IMR-90 (cell line): ENCODE data around the gene NTPCR. TPM values are rescaled to one million over a fixed set of nuclear protein-coding genes. Genes with fewer than 3 reads are reported as not detected.

Experiments used
- ATAC-seq: fragments of 200-7000 bp; cut with Tn5 transposase; 2 replicates; pipeline ENCODE4 v1.9.1; 2020; ENCODE audit warnings: low read depth, mild to moderate bottlenecking, moderate library complexity
- BruUV-seq: library from RNA; stranded (reverse); fragments of 400-500 nt; replicated peaks from 2 replicates; lab custom pipeline; 2021; lab: Mats Ljungman, UMichigan
- CTCF ChIA-PET: fragments of 300-600 bp; formaldehyde crosslinking; extraction: SDS; loops from one replicate; lab custom pipeline; 2021; ENCODE audit warnings: antibody characterized with exemption; lab: Yijun Ruan, JAX
- POLR2A ChIA-PET: fragments of 300-600 bp; sonication (Branson Sonifier 250); formaldehyde crosslinking; loops from one replicate; lab custom pipeline; 2022; ENCODE audit warnings: antibody characterized with exemption; ENCODE audit not compliant: unreplicated experiment; lab: Charles Lee
- DNase-seq: peaks from one replicate; pipeline ENCODE4 v3.0.0; 2013
- H2AFZ ChIP-seq: replicated peaks from 2 replicates; pipeline ENCODE3; 2013; ENCODE audit warnings: low read length, mild to moderate bottlenecking; ENCODE audit not compliant: poor library complexity
- H2AK5ac ChIP-seq: 2 replicates; pipeline ENCODE4 v1.6.1; 2013; ENCODE audit warnings: low read depth, low read length, inconsistent platforms
- H2AK9ac ChIP-seq: replicated peaks from 2 replicates; pipeline ENCODE3; 2013; ENCODE audit warnings: mild to moderate bottlenecking, low read depth, low read length, moderate library complexity; ENCODE audit not compliant: poor library complexity
- H2BK120ac ChIP-seq: 2 replicates; pipeline ENCODE4 v1.6.1; 2013; ENCODE audit warnings: low read depth, low read length, inconsistent platforms
- H2BK15ac ChIP-seq: 3 replicates; pipeline ENCODE4 v1.6.1; 2013; ENCODE audit warnings: low read depth, low read length, inconsistent platforms
- H2BK20ac ChIP-seq: 2 replicates; pipeline ENCODE4 v1.6.1; 2013; ENCODE audit warnings: low read depth, mild to moderate bottlenecking, inconsistent platforms, low read length, moderate library complexity
- H2BK5ac ChIP-seq: 2 replicates; pipeline ENCODE4 v1.6.1; 2013; ENCODE audit warnings: mild to moderate bottlenecking, low read depth, low read length, inconsistent platforms; ENCODE audit not compliant: poor library complexity, severe bottlenecking
- H3K14ac ChIP-seq: replicated peaks from 2 replicates; pipeline ENCODE4 v1.6.1; 2013; ENCODE audit warnings: low read depth, low read length, inconsistent platforms
- H3K18ac ChIP-seq: 2 replicates; pipeline ENCODE4 v1.6.1; 2013; ENCODE audit warnings: low read depth, low read length, control low read depth
- H3K23ac ChIP-seq: 2 replicates; pipeline ENCODE4 v1.6.1; 2013; ENCODE audit warnings: low read depth, low read length, inconsistent platforms
- H3K27ac ChIP-seq: 2 replicates; pipeline ENCODE4 v1.5.1; 2013; ENCODE audit warnings: mild to moderate bottlenecking, control low read depth, low read length; ENCODE audit not compliant: insufficient read depth
- H3K27me3 ChIP-seq: 2 replicates; pipeline ENCODE4 v1.6.1; 2013; ENCODE audit warnings: low read length; ENCODE audit not compliant: control insufficient read depth, insufficient read depth
- H3K36me3 ChIP-seq: 2 replicates; pipeline ENCODE4 v1.6.1; 2013; ENCODE audit warnings: low read length, mixed read lengths; ENCODE audit not compliant: control insufficient read depth, insufficient read depth
- H3K4ac ChIP-seq: 2 replicates; pipeline ENCODE4 v1.6.1; 2013; ENCODE audit warnings: low read depth, low read length, inconsistent platforms
- H3K4me1 ChIP-seq: 2 replicates; pipeline ENCODE4 v1.6.1; 2013; ENCODE audit warnings: low read length, mixed read lengths; ENCODE audit not compliant: control insufficient read depth, insufficient read depth
- H3K4me2 ChIP-seq: 2 replicates; pipeline ENCODE4 v1.6.1; 2013; ENCODE audit warnings: low read depth, mild to moderate bottlenecking, control low read depth, low read length, moderate library complexity
- H3K4me3 ChIP-seq: 2 replicates; pipeline ENCODE4 v1.5.1; 2013; ENCODE audit warnings: low read depth, mild to moderate bottlenecking, control low read depth, low read length, moderate library complexity; ENCODE audit not compliant: insufficient read depth
- H3K56ac ChIP-seq: 2 replicates; pipeline ENCODE4 v1.6.1; 2013; ENCODE audit warnings: low read length, inconsistent platforms; ENCODE audit not compliant: insufficient read depth; ENCODE audit errors: extremely low read depth
- H3K79me1 ChIP-seq, 2 experiments: 2 replicates each; pipeline ENCODE4 v1.6.1; 2013; ENCODE audit warnings: low read length in 2 of 2, inconsistent platforms in 1 of 2, low read depth in 1 of 2
- H3K9ac ChIP-seq: 2 replicates; pipeline ENCODE4 v1.6.1; 2013; ENCODE audit warnings: low read depth, low read length, control low read depth
- H3K9me1 ChIP-seq: 2 replicates; pipeline ENCODE4 v1.6.1; 2013; ENCODE audit warnings: low read length, inconsistent platforms; ENCODE audit not compliant: insufficient read depth
- H3K9me3 ChIP-seq: 2 replicates; pipeline ENCODE4 v1.6.1; 2013; ENCODE audit warnings: low read length; ENCODE audit not compliant: control insufficient read depth, insufficient read depth
- H4K20me1 ChIP-seq: 2 replicates; pipeline ENCODE4 v1.6.1; 2013; ENCODE audit warnings: low read length, inconsistent platforms; ENCODE audit not compliant: insufficient read depth
- H4K5ac ChIP-seq: 2 replicates; pipeline ENCODE4 v1.6.1; 2013; ENCODE audit warnings: mild to moderate bottlenecking, low read depth, low read length, control low read depth
- H4K8ac ChIP-seq, 2 experiments: 2 replicates each; pipeline ENCODE4 v1.6.1; 2013; ENCODE audit warnings: low read depth in 2 of 2, low read length in 2 of 2, control low read depth in 1 of 2, inconsistent platforms in 1 of 2
- H4K91ac ChIP-seq: 2 replicates; pipeline ENCODE4 v1.6.1; 2013; ENCODE audit warnings: low read depth, low read length, inconsistent platforms; ENCODE audit not compliant: insufficient read depth
- CTCF ChIP-seq: conservative IDR thresholded peaks from 2 replicates; pipeline ENCODE4 v1.5.1; 2012; ENCODE audit warnings: mild to moderate bottlenecking, low read depth, low read length, improper control_type of control experiment
- RCOR1 ChIP-seq: IDR thresholded peaks from 2 replicates; pipeline ENCODE4 v1.6.1; 2012; ENCODE audit warnings: mild to moderate bottlenecking, low read length, improper control_type of control experiment; ENCODE audit not compliant: insufficient replicate concordance
- WGBS, 2 experiments: methylation state at CpG; one replicate each; pipeline versions ENCODE4 v1.1.5 to v1.1.7; 2013; ENCODE audit warnings: missing lambda C conversion rate in 2 of 2; ENCODE audit not compliant: insufficient read length in 1 of 2; ENCODE audit errors: extremely low coverage in 2 of 2; 5-methylcytosine and 5-hydroxymethylcytosine counted together
- dilution Hi-C: fragments of 300-500 bp; cut with HindIII; formaldehyde crosslinking; loops from one replicate; pipeline ENCODE4 v1.14.3; 2018; ENCODE audit warnings: low sequenced_read_pairs; ENCODE audit not compliant: unreplicated experiment
- in situ Hi-C: fragments of 300-500 bp; cut with MboI; formaldehyde crosslinking; loops from 3 replicates; pipeline ENCODE4 v1.14.3; 2019; ENCODE audit warnings: low sequenced_read_pairs, inconsistent platforms, mixed read lengths
- intact Hi-C: fragments of 100-400 bp; cut with micrococcal nuclease; formaldehyde crosslinking; loops from 2 replicates; pipeline ENCODE4 v1.10.0; 2022
- polyA plus RNA-seq, 3 experiments: library from polyadenylated mRNA; depleted of rRNA; stranded (reverse); fragments of >200 nt; gene quantifications; 2 replicates each; pipeline ENCODE4 v1.2.3, GENCODE V29; 2012; ENCODE audit warnings: low replicate concordance in 1 of 3
- total RNA-seq: library from RNA; depleted of rRNA; stranded (reverse); fragments of >200 nt; gene quantifications from 2 replicates; pipeline ENCODE4 v1.2.3, GENCODE V29; 2012

The NTPCR gene
- total and polyA plus RNA-seq, 2 of the 4 experiments (the other 2 are of a cell fraction), result 13.3 to 16.5 TPM

DNA sequence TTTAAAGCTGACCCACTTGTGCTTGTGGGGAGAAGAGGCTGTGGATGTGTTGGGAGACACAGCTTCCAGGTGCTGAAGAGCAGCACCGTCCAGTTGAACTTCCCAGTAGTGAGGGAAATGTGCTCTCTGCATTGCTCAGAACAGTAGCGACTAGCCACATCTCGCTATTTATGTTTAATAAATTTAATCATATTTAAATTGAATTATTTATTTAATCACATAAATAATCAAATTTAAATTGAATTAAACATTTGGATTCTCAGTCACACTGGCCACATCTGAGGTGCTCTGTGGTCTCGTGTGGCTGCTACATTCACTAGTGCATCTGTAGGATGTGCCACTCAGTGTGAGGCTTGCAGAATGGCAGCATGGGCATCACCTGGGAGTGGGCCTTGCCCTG, 20.1 kb downstream of the NTPCR start:
- DNase-seq (no peak), ATAC-seq (no peak)
- no TSS peak for BruUV-seq
- H4K20me1 ChIP-seq, result no peaks in the 10 kb centered on the region
- H2AK9ac ChIP-seq, result no peak overlapping the region
- no peak overlapping the region for H4K8ac ChIP-seq
- H3K4me2 ChIP-seq, result no peak overlapping the region
- no peak overlapping the region for H2BK15ac ChIP-seq
- WGBS, 2 experiments, result no CpG with 5 or more reads among the region's 4 CpGs
- H2AFZ ChIP-seq, result no peak overlapping the region
- H3K27me3 ChIP-seq, result no peaks in the 10 kb centered on the region
- in situ Hi-C loops (no loop called here), dilution Hi-C loops (no loop called here), intact Hi-C loops (no loop called here)
- no peak overlapping the region for H3K56ac ChIP-seq
- no peak overlapping the region for H3K4ac ChIP-seq
- H3K4me3 ChIP-seq, result no peak overlapping the region
- no peak overlapping the region for H3K9ac ChIP-seq
- peaks cover 7% of the 10 kb centered on the region; the same call in 1 of the 2 replicates for H3K4me1 ChIP-seq
- ChIA-PET POLR2A (no interaction called here), CTCF (no interaction called here)
- H2BK5ac ChIP-seq, result no peak overlapping the region
- H4K5ac ChIP-seq, result no peak overlapping the region
- no peak overlapping the region for H3K18ac ChIP-seq
- H2AK5ac ChIP-seq, result no peak overlapping the region
- H2BK120ac ChIP-seq, result no peak overlapping the region
- TF ChIP-seq CTCF, result no peak
- TF ChIP-seq RCOR1, result no peak
- peaks cover 4% of the 10 kb centered on the region; the same call in 1 of the 2 replicates for H3K9me3 ChIP-seq
- no peaks in the 10 kb centered on the region for H3K79me1 ChIP-seq
- H3K9me1 ChIP-seq, result 0 out of 2 replicates have a peak, but pooled peaks cover 3% of the 10 kb centered on the region
- H3K14ac ChIP-seq, result no peak overlapping the region
- peaks cover 27% of the 10 kb centered on the region for H3K36me3 ChIP-seq
- no peak overlapping the region for H2BK20ac ChIP-seq
- H3K27ac ChIP-seq, result no peak overlapping the region
- H4K91ac ChIP-seq, result no peak overlapping the region
- H3K23ac ChIP-seq, result no peak overlapping the region
